HepG2 (cell line): ENCODE data around the gene CCNB1IP1. TPM values are rescaled to one million over a fixed set of nuclear protein-coding genes. Genes with fewer than 3 reads are reported as not detected.

Experiments
- BATF2 ChIP-seq: sonication (generic); formaldehyde crosslinking; IDR thresholded peaks from 2 replicates; pipeline ENCODE4 v1.8.0; 2022; ENCODE audit warnings: mild to moderate bottlenecking, missing genetic modification reagents, moderate library complexity
- GLI4 ChIP-seq: sonication (generic); formaldehyde crosslinking; IDR thresholded peaks from 2 replicates; pipeline ENCODE4 v1.5.1; 2020; ENCODE audit warnings: missing genetic modification reagents, mild to moderate bottlenecking, moderate library complexity, borderline replicate concordance
- GLMP ChIP-seq: sonication (generic); formaldehyde crosslinking; IDR thresholded peaks from 2 replicates; pipeline ENCODE4 v1.9.0; 2021; ENCODE audit warnings: missing genetic modification reagents, mild to moderate bottlenecking, borderline replicate concordance
- HOXA5 ChIP-seq: sonication (generic); formaldehyde crosslinking; IDR thresholded peaks from 2 replicates; pipeline ENCODE4 v1.4.0; 2020; ENCODE audit warnings: missing genetic modification reagents
- ISX ChIP-seq: sonication (generic); formaldehyde crosslinking; conservative IDR thresholded peaks from 2 replicates; pipeline ENCODE4 v1.5.0; 2020; ENCODE audit warnings: missing genetic modification reagents
- KLF13 ChIP-seq: sonication (generic); formaldehyde crosslinking; IDR thresholded peaks from 2 replicates; pipeline ENCODE4 v1.4.0; 2020; ENCODE audit warnings: mild to moderate bottlenecking, missing genetic modification reagents
- MLXIP ChIP-seq: sonication (generic); formaldehyde crosslinking; IDR thresholded peaks from 2 replicates; pipeline ENCODE4 v1.9.0; 2021; ENCODE audit warnings: missing genetic modification reagents, borderline replicate concordance
- NFYB ChIP-seq: sonication (generic); formaldehyde crosslinking; IDR thresholded peaks from 2 replicates; pipeline ENCODE4 v1.4.0; 2020; ENCODE audit warnings: missing genetic modification reagents
- SAP130 ChIP-seq: IDR thresholded peaks from 2 replicates; pipeline ENCODE4 v1.6.1; 2016; ENCODE audit warnings: low read depth
- SOX5 ChIP-seq: IDR thresholded peaks from 2 replicates; pipeline ENCODE4 v1.6.1; 2016; ENCODE audit warnings: borderline replicate concordance
- TBX2 ChIP-seq: sonication (generic); formaldehyde crosslinking; IDR thresholded peaks from 2 replicates; pipeline ENCODE4 v1.5.0; 2020; ENCODE audit warnings: missing genetic modification reagents, mild to moderate bottlenecking, borderline replicate concordance
- TEF ChIP-seq: sonication (generic); formaldehyde crosslinking; IDR thresholded peaks from 2 replicates; pipeline ENCODE4 v1.5.0; 2020; ENCODE audit warnings: missing genetic modification reagents
- ZBTB1 ChIP-seq: sonication (generic); formaldehyde crosslinking; IDR thresholded peaks from 2 replicates; pipeline ENCODE4 v1.4.0; 2020; ENCODE audit warnings: missing genetic modification reagents, borderline replicate concordance
- ZFP41 ChIP-seq: sonication (generic); formaldehyde crosslinking; IDR thresholded peaks from 2 replicates; pipeline ENCODE4 v1.4.0; 2020; ENCODE audit warnings: mild to moderate bottlenecking, missing genetic modification reagents, borderline replicate concordance
- ZFYVE20 ChIP-seq: sonication (generic); formaldehyde crosslinking; IDR thresholded peaks from 2 replicates; pipeline ENCODE4 v1.8.0; 2023; ENCODE audit warnings: low read depth, mild to moderate bottlenecking, moderate library complexity, missing genetic modification reagents, borderline replicate concordance
- ZMYM2 ChIP-seq: sonication (generic); formaldehyde crosslinking; IDR thresholded peaks from 2 replicates; pipeline ENCODE4 v1.8.0; 2022; ENCODE audit warnings: mild to moderate bottlenecking, missing genetic modification reagents
- ZNF17 ChIP-seq: sonication (generic); formaldehyde crosslinking; IDR thresholded peaks from 2 replicates; pipeline ENCODE4 v1.5.0; 2020; ENCODE audit warnings: mild to moderate bottlenecking, missing genetic modification reagents
- ZNF30 ChIP-seq: sonication (generic); formaldehyde crosslinking; IDR thresholded peaks from 2 replicates; pipeline ENCODE4 v1.5.0; 2020; ENCODE audit warnings: mild to moderate bottlenecking, missing genetic modification reagents
- ZNF7 ChIP-seq: IDR thresholded peaks from 2 replicates; pipeline ENCODE4 v1.6.1; 2016; ENCODE audit warnings: missing biosample characterization, missing genetic modification reagents
- ZNF710 ChIP-seq: sonication (generic); formaldehyde crosslinking; IDR thresholded peaks from 2 replicates; pipeline ENCODE4 v1.5.0; 2020; ENCODE audit warnings: mild to moderate bottlenecking, missing genetic modification reagents, borderline replicate concordance
- ZNF790 ChIP-seq: sonication (generic); formaldehyde crosslinking; IDR thresholded peaks from 2 replicates; pipeline ENCODE4 v1.8.0; 2022; ENCODE audit warnings: missing genetic modification reagents, mild to moderate bottlenecking, borderline replicate concordance
- ZNF83 ChIP-seq: sonication (generic); formaldehyde crosslinking; IDR thresholded peaks from 2 replicates; pipeline ENCODE4 v1.4.0; 2020; ENCODE audit warnings: missing genetic modification reagents, mild to moderate bottlenecking, borderline replicate concordance
- polyA plus RNA-seq, 8 experiments: library from polyadenylated mRNA; depleted of rRNA in 3 of 8; stranded (reverse) in 7 of 8; unstranded in 1 of 8; fragments of >200 nt; fragmentation: Illumina TruSeq in 4 of 8; extraction: Trizol in 4 of 8; gene quantifications; 2 replicates each; pipeline versions ENCODE4 v1.2.1 to v1.2.3, GENCODE V29; 2011 to 2016; ENCODE audit warnings: low read depth in 4 of 8, missing spikeins in 1 of 8, mixed read lengths in 1 of 8; ENCODE audit not compliant: insufficient read depth in 1 of 8
- total RNA-seq, 5 experiments: library from RNA; depleted of rRNA; stranded (reverse); fragments of >200 nt; fragmentation: Illumina TruSeq; extraction: Trizol; gene quantifications; 2 replicates each; pipeline ENCODE4 v1.2.3, GENCODE V29; 2016; ENCODE audit warnings: low read depth in 1 of 5

The CCNB1IP1 gene
- total and polyA plus RNA-seq, 2 of the 13 experiments (the other 11 are each of a cell fraction or from before 2014, with no cell fraction given) = 98.3 to 125 TPM

- TF ChIP-seq ZFP41 (CRISPR knock-in tag) (no peak; the same call in 1 of the 2 replicates), GLMP (CRISPR knock-in tag) (no peak), SOX5 (CRISPR knock-in tag) (peak; percentile 65), ZNF7 (CRISPR knock-in tag) (no peak), SAP130 (CRISPR knock-in tag) (peak; percentile 95), ZNF83 (CRISPR knock-in tag) (peak; percentile 69; the same call in 1 of the 2 replicates), HOXA5 (CRISPR knock-in tag) (peak; percentile 71; the same call in 1 of the 2 replicates), ZMYM2 (no peak; the same call in 1 of the 2 replicates), ZNF17 (CRISPR knock-in tag) (no peak), TEF (CRISPR knock-in tag) (no peak), ZFYVE20 (CRISPR knock-in tag) (no peak), NFYB (peak; percentile 57; the same call in 1 of the 2 replicates), ZBTB1 (CRISPR knock-in tag) (no peak), KLF13 (no peak), ZNF790 (CRISPR knock-in tag) (no peak; the same call in 1 of the 2 replicates), TBX2 (CRISPR knock-in tag) (peak; percentile 86), ZNF710 (peak; percentile 76; the same call in 1 of the 2 replicates), GLI4 (CRISPR knock-in tag) (0 out of 2 replicates have a peak, but pooled peaks have one; percentile 35), MLXIP (no peak), BATF2 (0 out of 2 replicates have a peak, but pooled peaks have one; percentile 68), ZNF30 (no peak), ISX (CRISPR knock-in tag) (no peak)
Measured at GRCh38 chr14:20343092-20343861, 10.2 kb upstream of the CCNB1IP1 start, which contains the start of gene PARP2 (continued).
